ENCODE results near the gene ADGRV1.
A peak's percentile ranks its signal among the peaks of the same experiment; 100 is the strongest.

ADGRV1 gene, protein sequence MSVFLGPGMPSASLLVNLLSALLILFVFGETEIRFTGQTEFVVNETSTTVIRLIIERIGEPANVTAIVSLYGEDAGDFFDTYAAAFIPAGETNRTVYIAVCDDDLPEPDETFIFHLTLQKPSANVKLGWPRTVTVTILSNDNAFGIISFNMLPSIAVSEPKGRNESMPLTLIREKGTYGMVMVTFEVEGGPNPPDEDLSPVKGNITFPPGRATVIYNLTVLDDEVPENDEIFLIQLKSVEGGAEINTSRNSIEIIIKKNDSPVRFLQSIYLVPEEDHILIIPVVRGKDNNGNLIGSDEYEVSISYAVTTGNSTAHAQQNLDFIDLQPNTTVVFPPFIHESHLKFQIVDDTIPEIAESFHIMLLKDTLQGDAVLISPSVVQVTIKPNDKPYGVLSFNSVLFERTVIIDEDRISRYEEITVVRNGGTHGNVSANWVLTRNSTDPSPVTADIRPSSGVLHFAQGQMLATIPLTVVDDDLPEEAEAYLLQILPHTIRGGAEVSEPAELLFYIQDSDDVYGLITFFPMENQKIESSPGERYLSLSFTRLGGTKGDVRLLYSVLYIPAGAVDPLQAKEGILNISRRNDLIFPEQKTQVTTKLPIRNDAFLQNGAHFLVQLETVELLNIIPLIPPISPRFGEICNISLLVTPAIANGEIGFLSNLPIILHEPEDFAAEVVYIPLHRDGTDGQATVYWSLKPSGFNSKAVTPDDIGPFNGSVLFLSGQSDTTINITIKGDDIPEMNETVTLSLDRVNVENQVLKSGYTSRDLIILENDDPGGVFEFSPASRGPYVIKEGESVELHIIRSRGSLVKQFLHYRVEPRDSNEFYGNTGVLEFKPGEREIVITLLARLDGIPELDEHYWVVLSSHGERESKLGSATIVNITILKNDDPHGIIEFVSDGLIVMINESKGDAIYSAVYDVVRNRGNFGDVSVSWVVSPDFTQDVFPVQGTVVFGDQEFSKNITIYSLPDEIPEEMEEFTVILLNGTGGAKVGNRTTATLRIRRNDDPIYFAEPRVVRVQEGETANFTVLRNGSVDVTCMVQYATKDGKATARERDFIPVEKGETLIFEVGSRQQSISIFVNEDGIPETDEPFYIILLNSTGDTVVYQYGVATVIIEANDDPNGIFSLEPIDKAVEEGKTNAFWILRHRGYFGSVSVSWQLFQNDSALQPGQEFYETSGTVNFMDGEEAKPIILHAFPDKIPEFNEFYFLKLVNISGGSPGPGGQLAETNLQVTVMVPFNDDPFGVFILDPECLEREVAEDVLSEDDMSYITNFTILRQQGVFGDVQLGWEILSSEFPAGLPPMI (N-terminal part only)

DNA sequence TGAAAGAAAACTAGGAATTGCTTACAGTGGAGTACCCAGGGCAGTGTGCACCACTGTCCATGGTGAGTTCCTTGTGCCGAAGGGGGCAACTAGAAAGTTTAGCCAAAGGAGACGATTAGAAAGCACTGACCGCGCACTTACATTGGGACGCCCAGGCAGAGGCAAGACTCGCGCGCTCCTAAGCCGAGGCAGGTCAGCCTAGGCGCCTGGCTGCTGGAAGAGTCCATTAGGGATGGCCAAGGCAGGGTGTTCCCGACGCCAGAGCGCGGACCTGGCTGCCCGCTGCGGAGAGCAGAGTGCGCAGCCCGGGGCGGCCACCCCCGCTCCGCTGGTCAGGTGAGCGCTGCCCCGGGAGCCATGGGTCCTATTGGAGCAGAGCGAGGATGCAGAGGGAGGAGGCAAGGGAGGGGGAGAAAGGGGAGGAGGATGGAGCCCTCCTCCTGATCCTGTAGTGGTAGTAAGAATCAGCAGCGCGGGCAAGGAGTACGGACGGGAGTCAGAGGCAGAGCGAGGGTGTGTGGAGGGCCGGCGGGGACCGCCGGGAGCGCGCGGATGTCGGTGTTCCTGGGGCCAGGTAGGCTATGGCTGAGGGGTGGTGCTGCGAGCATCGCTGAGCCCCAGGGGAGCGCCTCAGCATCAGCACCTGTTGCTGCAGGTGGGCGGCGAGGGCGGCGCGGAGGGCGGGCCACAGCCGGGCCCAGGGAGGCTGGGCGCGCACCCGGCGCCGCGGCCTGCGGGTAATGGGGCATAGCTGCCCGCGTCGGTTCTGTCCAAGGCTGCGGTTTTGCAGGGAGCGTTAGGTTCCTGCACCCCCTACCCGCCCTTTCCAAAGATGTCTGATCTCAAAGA, at the start of gene ADGRV1:
Gene ADGRV1 (plus strand): TSS at position 454 of the 849 bp plus-strand sequence. CDS start 99 bp downstream, at position 553.
- DNase-seq: no peak

DNA sequence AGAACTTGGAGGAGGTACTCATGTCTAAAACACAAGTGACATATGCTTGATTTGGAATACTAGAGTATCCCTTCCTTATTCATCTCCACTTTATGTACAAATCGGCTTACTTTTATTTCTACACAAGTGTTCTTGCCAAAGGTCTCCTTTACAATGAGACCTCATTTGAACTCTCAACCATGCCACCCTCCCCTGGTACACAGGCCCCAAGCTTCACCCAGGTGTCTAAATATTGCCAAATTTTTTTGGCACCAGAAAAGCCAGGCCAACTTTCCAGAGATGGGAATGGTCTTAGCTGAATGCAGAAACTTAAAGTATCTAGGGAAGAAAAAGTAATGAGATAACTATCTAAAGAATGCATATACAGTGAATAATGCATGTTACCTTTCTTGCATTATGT, 48.2 kb upstream of the ADGRV1 start:
- DNase-seq: no peak

DNA sequence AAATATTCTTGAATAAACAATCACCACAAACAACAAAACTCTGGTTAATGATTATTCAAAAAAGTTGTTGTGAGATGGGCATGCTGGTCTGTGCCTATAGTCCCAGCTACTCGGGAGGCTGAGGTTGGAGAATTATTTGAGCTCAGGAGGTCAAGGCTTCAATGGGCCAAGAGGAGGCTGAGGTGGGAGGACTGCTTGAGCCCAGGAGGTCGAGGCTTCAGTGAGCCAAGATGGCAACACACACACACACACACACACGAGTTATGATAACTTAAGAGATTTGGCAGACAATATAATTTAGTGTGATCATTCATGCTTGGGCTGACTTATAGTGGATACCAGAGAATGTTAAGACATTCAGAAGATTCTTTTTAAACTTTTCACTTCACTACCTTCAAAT, 44.1 kb upstream of the ADGRV1 start:
- no peak for DNase-seq

DNA sequence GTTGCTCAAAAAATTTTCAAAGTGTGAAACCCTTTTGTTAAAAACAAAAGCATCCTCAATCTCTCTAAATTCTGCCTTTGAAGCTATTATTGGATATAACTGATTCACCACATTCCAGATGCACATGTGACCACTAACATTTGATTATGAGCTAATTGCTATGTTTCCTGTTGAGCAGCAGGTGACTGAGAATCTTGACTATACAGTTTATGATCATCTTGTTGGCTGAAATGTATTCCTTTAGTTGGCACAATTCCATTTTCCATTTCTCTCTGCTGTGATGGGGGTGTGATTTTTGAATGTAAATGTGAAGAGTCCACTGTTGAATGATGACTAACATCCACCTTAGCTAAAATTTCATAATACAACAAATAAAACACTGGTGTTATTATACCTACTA, 39.9 kb upstream of the ADGRV1 start:
- no peak for DNase-seq

DNA sequence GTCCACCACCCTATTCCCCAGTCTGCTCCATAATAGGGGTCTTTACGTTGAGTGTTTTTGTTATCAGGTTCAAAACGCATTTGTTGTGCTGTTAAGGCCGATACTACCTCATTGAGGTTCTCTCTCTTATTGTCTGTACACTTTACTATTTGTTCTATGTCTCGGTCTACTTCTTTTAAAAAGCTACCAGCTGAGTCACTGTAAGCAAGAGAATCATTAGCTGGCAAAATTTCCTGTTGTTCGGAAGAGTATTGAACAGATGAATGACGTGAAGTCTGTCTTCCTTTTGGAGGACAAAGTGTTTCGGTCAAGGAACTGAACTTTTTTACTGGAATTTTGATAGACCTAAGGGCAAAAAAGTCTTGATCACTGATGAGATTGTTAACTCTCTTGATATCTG, 39.5 kb upstream of the ADGRV1 start:
- DNase-seq: no peak

DNA sequence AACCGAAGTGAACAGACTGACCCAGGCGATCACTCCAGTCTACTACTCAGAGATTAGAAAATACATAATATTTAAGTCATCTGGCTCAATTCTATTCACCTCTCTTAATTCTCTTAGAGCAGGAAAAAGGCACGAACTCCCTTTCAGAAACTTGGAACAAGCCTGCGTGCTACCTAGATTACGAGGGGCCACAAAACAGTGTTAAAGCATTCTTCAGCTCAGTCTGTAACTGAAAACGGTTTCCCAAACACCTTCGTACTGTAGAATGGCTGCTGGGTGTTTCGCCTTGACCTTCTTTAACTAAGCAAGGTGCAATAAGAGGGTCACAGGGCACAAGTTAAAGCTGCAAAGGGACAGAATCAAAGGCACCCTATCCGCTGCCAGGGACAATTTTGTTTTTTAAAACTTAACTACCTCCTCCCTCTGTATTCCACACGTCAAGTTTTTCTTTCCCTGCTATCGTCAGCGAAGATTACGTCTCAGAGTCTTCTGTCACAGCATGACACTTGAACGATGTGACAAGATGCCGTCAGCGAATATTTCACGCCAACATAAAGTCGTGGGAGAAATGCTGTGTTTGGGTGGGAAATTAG, 29.9 kb upstream of the ADGRV1 start:
- DNase-seq: no peak

DNA sequence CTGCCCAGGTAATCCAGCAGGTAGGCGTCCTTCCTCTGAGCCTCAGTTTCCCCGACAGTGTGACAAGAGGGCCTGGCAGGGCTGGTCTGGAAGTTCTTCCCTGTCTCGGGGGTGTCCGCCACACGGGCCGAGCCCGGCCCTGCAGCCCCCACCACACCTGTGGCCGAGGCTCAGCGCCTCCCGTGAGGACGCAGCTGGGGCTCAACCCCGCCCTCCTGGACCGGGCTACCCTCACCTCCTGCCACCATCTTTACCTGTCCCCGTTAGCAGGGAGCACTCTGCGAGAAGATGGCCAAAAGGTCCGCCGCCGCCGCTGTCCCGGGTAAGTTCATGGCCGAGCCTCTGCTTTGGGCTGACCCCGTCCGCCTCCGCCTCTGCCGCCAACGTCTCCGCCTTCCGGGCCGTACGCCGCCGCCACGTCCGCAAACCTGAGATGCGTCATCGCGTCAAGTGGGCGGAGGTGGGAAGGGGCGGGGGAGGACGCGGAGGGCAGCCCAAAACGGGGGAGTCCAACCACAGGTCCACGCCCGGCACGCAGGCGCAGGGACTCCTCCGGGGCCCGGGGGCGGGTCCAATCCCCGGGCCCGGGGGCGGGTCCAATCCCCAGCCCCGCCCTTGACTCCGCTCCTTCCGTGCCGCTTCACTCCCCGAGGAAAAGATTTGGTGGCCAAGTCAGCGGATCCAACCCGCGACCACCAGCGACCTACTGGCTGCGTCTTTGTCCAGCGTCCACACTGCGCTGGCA, 29.2 kb upstream of the ADGRV1 start, which contains the start of gene LYSMD3:
Gene LYSMD3 (minus strand): TSS at position 391 of the 745 bp plus-strand sequence. CDS start 4,295 bp downstream, outside the sequence.
- peak; percentile 99 for DNase-seq

DNA sequence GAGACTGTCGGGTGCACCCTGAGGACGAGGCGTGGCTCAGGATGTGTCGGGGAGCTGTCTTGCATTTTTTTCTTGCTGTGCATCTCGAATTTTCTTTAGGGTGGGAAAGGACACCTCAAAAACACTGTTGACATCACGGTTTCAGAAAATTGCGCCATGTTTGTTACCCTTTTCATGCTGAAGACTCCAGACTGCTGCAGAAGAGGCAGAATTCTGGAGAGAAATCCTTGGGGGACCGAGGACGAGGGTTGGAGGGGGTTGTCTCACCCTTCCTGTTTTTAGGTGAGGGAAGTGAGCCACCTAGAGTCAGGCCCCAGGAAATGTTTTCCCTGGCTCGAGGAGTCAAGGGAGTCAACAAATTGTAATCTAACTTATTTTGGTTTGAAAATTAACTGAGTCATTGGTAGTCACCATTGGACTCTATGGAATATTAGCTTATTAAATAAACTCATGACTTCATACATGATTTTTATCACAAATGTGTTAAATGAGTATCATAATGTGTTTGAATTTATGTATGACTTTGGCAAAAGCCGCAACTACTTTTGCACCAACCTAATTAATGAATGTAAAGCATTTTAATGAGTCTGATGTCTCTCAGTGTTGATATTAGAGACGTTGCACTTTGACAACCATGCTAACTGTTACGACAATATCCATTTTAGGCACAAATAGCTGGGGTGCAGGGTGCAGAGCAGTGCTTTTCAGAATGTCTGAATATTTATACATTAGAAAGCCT, 28.5 kb upstream of the ADGRV1 start:
- DNase-seq: peak; percentile 85

DNA sequence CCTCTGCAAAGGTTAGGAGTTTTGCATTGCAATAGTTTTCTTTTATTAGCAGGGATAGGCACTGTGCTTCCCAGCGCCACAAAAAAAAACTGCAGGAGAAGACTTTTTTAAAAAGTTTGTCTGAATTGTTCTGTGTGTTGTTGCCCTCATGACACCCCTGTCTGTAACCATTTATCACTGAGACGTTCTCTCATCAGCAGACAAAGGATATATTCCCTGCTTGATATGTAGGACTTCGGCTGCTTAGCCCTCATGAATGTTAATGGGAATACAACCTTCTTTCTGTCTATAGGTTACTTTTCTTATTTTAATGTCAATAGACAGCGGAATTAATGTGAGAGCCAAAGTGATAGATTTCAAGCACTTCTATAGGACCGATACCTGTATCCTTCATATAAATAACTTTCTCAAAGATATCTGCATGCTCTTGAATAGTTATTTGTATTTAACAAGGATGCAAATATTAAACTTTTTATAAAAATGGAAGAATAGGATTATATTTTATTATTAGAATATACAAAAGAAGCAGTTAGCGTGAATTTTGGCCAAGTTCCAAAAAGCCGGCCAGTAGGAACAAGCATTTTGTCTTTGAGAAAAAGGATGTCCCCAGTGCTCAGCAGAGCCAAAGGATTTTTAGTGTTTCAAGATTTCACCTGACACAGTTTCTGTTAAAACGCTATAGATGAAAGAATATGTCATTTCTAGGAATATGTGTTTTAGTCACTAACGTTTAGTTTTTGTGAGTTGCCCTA, 27.7 kb upstream of the ADGRV1 start:
- no peak for DNase-seq

DNA sequence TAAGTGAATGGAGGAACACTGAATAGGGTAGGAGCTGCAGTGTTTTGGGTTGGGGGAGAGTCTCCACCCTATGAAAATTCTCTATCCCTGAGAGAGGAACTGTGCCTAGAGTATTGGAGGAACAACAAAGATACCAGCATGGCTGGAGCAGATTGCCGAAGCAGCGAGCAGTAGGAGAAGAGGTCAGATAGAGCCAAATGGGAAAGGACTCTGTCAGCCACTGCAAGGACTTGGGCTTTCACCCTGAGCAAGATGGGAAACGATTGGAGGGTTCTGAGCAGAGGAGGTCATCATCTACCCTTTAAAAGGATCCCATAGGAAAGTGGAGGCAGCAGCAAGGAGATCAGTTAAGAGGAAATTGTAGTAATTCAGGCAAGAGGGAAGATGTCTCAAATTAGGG, 24.8 kb upstream of the ADGRV1 start:
- DNase-seq: no peak

DNA sequence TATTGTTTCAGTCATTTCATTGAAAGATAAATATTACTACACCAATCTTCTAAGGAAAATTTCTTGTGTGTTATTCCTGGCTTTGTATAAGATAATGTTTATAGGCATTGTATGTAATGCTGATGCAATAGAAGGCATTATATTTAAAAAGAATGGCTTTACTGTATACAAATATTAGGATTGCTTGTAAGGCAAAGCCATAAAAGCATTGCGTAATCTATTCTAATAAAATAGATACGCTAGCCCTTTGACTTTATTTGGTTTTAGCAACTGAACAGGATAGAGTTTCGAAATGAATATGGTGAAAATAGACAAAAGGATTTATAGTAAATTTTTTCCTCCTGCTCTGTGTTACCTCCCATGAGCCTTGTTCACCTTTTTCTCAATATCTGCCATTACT, 23.7 kb upstream of the ADGRV1 start:
- DNase-seq: no peak

DNA sequence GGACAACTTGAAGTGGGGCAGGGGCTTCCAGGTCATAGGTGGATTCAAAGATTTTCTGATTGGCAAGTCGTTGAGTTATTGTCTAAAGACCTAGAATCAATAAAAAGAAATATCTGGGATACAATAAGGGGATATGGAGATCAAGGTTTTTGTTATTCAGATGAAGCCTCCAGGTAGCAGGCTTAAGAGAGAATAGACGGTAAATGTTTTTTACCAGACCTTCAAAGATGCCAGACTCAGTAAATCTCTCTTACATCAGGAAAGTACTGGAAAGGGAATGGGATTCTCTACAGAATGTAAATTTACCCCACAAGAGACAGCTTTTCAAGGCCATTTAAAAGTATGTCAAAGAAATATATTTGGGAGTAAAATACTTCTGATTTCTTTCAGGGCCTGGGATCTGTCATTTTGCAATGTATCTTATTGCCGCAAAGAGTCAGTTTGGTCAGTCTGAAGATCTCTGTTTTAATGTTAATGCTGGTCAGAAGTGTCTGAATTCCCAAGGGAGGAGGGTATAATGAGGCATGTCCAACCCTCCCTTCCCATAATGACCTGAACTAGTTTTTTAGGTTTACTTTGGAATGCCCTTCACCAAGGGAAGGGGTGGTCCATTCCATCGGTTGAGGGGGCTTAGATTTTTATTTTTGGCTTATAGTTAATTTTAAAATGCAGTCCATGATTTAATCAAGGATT, 15.6 kb upstream of the ADGRV1 start:
- no peak for DNase-seq

DNA sequence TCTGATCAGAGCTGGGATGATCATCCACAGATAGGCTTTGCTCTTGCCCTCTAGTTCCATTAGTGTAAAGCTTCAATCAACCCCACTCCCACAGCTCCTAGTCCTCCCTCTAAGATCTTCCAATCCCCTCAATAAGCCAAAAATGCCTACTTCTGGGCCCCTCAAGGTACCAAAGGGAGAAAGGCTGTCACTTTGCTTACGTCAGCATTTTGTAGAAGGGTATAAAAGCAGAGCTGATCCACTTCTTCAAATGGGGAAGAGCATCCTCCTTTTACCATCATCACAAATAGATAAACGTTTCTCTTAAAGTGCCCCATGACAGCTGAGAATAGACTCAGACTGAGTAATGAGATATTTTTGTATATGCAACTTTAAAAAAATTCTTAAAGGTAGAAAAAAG, 13.1 kb upstream of the ADGRV1 start:
- DNase-seq: no peak

DNA sequence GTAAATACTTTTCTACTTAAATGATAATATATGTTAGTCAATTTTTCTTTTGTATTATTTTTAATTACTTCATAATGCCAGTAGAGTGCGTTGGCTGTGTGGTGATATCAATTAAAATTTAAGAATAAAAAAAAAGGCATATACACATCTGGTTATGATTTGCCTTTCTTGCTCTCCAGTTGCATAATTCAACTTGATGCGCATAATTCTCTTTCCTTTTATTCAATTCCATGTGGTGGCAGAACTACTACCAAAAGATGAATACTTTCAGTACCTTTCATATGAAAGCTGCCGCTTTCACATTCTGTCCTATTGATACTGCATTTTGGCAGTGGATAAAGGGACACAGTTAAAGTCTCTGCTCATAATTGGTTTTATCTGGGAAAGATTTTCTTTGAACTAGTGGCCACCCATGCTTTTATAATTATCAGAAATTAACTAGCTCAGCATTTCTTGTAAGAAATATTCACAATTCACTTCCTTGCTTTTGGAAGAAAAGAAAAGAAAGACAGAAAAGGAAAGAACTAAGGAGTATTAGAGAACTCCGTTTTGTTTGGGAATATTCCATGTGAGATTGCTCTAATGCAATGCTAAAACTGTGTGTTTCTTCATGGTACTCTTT, 12.3 kb upstream of the ADGRV1 start:
- no peak for DNase-seq

DNA sequence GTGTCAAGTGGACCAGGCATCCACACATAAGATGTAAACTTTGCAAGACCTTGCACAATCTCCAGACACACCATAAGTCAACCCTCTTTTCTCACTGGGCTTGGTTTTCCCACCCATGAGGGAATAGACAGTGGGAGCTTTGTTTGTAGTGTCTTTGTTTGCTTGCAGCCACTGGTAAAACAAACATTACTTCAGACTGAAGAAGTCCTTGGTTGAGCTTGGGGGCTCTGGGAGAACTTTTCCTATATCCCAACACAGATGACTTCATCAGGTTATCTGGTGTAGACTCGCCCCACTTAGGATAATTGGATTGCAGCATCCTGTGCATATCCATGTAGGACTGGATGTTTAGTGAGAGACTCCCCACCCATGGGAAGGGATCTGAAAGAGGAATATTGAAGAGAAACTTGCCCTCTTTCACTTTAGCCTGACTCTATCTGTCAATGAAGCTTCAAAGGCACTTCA, 11.5 kb upstream of the ADGRV1 start:
- no peak for DNase-seq

DNA sequence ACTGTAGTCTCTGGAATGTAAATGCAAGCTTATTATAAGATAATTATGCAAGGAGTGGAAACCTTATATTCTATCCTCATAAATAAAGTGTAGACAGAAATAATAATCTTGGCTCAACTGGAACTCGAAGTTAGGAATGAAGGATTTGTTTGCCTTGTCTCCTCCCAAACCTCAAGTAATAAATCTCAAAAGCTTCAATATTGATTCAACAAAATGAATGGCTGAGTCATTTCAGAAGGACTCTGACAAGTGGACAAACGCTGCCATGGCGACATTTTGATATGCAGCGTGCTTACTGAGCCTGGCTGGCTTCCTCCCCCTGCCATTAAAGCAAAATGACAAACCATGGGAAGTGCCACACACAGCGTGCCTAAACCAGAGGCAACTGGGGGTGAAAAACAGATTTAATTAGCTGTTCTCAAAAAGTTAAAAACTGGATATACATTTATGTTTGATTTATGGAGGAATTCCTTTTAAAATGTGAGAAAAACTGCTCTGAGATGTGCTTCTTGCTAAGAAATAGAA, 10.5 kb upstream of the ADGRV1 start:
- DNase-seq: no peak

DNA sequence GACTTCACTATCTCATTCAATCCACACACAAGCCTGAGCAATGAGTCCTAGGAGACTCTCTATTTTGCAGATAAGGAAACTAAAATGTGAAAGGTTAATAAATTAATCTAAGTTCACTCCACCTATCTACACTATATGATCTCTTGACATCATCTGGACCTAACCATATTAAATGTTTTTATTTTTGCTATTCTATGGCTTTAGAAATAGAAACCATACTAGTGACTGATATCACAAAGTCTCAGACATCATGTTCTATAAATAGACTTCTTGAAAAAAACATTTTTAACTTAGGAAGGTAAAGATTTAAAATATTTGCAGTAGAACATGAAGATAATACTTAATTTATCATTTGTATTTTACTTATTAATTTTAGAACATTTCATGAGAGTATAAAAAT, 9.4 kb upstream of the ADGRV1 start:
- no peak for DNase-seq

Data from activated effector memory CD4-positive, alpha-beta T cell treated with anti-CD3 and anti-CD28 coated beads, Interleukin-2, amount 50 U/mL, for 16 hours (primary cell).